IMR-90 (cell line): ENCODE results near the gene NKAIN2. TPM values are rescaled to one million over a fixed set of nuclear protein-coding genes. Genes with fewer than 3 reads are reported as not detected.

Source experiments
- ATAC-seq: fragments of 200-7000 bp; cut with Tn5 transposase; 2 replicates; pipeline ENCODE4 v1.9.1; 2020; ENCODE audit warnings: low read depth, mild to moderate bottlenecking, moderate library complexity
- BruUV-seq: library from RNA; stranded (reverse); fragments of 400-500 nt; replicated peaks from 2 replicates; lab custom pipeline; 2021; lab: Mats Ljungman, UMichigan
- CTCF ChIA-PET: fragments of 300-600 bp; formaldehyde crosslinking; extraction: SDS; loops from one replicate; lab custom pipeline; 2021; ENCODE audit warnings: antibody characterized with exemption; lab: Yijun Ruan, JAX
- POLR2A ChIA-PET: fragments of 300-600 bp; sonication (Branson Sonifier 250); formaldehyde crosslinking; loops from one replicate; lab custom pipeline; 2022; ENCODE audit warnings: antibody characterized with exemption; ENCODE audit not compliant: unreplicated experiment; lab: Charles Lee
- DNase-seq: peaks from one replicate; pipeline ENCODE4 v3.0.0; 2013
- H2AFZ ChIP-seq: replicated peaks from 2 replicates; pipeline ENCODE3; 2013; ENCODE audit warnings: low read length, mild to moderate bottlenecking; ENCODE audit not compliant: poor library complexity
- H2AK5ac ChIP-seq: 2 replicates; pipeline ENCODE4 v1.6.1; 2013; ENCODE audit warnings: low read depth, low read length, inconsistent platforms
- H2AK9ac ChIP-seq: replicated peaks from 2 replicates; pipeline ENCODE3; 2013; ENCODE audit warnings: mild to moderate bottlenecking, low read depth, low read length, moderate library complexity; ENCODE audit not compliant: poor library complexity
- H2BK120ac ChIP-seq: 2 replicates; pipeline ENCODE4 v1.6.1; 2013; ENCODE audit warnings: low read depth, low read length, inconsistent platforms
- H2BK15ac ChIP-seq: 3 replicates; pipeline ENCODE4 v1.6.1; 2013; ENCODE audit warnings: low read depth, low read length, inconsistent platforms
- H2BK20ac ChIP-seq: 2 replicates; pipeline ENCODE4 v1.6.1; 2013; ENCODE audit warnings: low read depth, mild to moderate bottlenecking, inconsistent platforms, low read length, moderate library complexity
- H2BK5ac ChIP-seq: 2 replicates; pipeline ENCODE4 v1.6.1; 2013; ENCODE audit warnings: mild to moderate bottlenecking, low read depth, low read length, inconsistent platforms; ENCODE audit not compliant: poor library complexity, severe bottlenecking
- H3K14ac ChIP-seq: replicated peaks from 2 replicates; pipeline ENCODE4 v1.6.1; 2013; ENCODE audit warnings: low read depth, low read length, inconsistent platforms
- H3K18ac ChIP-seq: 2 replicates; pipeline ENCODE4 v1.6.1; 2013; ENCODE audit warnings: low read depth, low read length, control low read depth
- H3K23ac ChIP-seq: 2 replicates; pipeline ENCODE4 v1.6.1; 2013; ENCODE audit warnings: low read depth, low read length, inconsistent platforms
- H3K27ac ChIP-seq: 2 replicates; pipeline ENCODE4 v1.5.1; 2013; ENCODE audit warnings: mild to moderate bottlenecking, control low read depth, low read length; ENCODE audit not compliant: insufficient read depth
- H3K27me3 ChIP-seq: 2 replicates; pipeline ENCODE4 v1.6.1; 2013; ENCODE audit warnings: low read length; ENCODE audit not compliant: control insufficient read depth, insufficient read depth
- H3K36me3 ChIP-seq: 2 replicates; pipeline ENCODE4 v1.6.1; 2013; ENCODE audit warnings: low read length, mixed read lengths; ENCODE audit not compliant: control insufficient read depth, insufficient read depth
- H3K4ac ChIP-seq: 2 replicates; pipeline ENCODE4 v1.6.1; 2013; ENCODE audit warnings: low read depth, low read length, inconsistent platforms
- H3K4me1 ChIP-seq: 2 replicates; pipeline ENCODE4 v1.6.1; 2013; ENCODE audit warnings: low read length, mixed read lengths; ENCODE audit not compliant: control insufficient read depth, insufficient read depth
- H3K4me2 ChIP-seq: 2 replicates; pipeline ENCODE4 v1.6.1; 2013; ENCODE audit warnings: low read depth, mild to moderate bottlenecking, control low read depth, low read length, moderate library complexity
- H3K4me3 ChIP-seq: 2 replicates; pipeline ENCODE4 v1.5.1; 2013; ENCODE audit warnings: low read depth, mild to moderate bottlenecking, control low read depth, low read length, moderate library complexity; ENCODE audit not compliant: insufficient read depth
- H3K56ac ChIP-seq: 2 replicates; pipeline ENCODE4 v1.6.1; 2013; ENCODE audit warnings: low read length, inconsistent platforms; ENCODE audit not compliant: insufficient read depth; ENCODE audit errors: extremely low read depth
- H3K79me1 ChIP-seq, 2 experiments: 2 replicates each; pipeline ENCODE4 v1.6.1; 2013; ENCODE audit warnings: low read length in 2 of 2, inconsistent platforms in 1 of 2, low read depth in 1 of 2
- H3K9ac ChIP-seq: 2 replicates; pipeline ENCODE4 v1.6.1; 2013; ENCODE audit warnings: low read depth, low read length, control low read depth
- H3K9me1 ChIP-seq: 2 replicates; pipeline ENCODE4 v1.6.1; 2013; ENCODE audit warnings: low read length, inconsistent platforms; ENCODE audit not compliant: insufficient read depth
- H3K9me3 ChIP-seq: 2 replicates; pipeline ENCODE4 v1.6.1; 2013; ENCODE audit warnings: low read length; ENCODE audit not compliant: control insufficient read depth, insufficient read depth
- H4K20me1 ChIP-seq: 2 replicates; pipeline ENCODE4 v1.6.1; 2013; ENCODE audit warnings: low read length, inconsistent platforms; ENCODE audit not compliant: insufficient read depth
- H4K5ac ChIP-seq: 2 replicates; pipeline ENCODE4 v1.6.1; 2013; ENCODE audit warnings: mild to moderate bottlenecking, low read depth, low read length, control low read depth
- H4K8ac ChIP-seq, 2 experiments: 2 replicates each; pipeline ENCODE4 v1.6.1; 2013; ENCODE audit warnings: low read depth in 2 of 2, low read length in 2 of 2, control low read depth in 1 of 2, inconsistent platforms in 1 of 2
- H4K91ac ChIP-seq: 2 replicates; pipeline ENCODE4 v1.6.1; 2013; ENCODE audit warnings: low read depth, low read length, inconsistent platforms; ENCODE audit not compliant: insufficient read depth
- FOS ChIP-seq: fragments of 150-350 bp; IDR thresholded peaks from 2 replicates; pipeline ENCODE4 v1.6.1; 2016; ENCODE audit warnings: low read depth, low read length
- RCOR1 ChIP-seq: IDR thresholded peaks from 2 replicates; pipeline ENCODE4 v1.6.1; 2012; ENCODE audit warnings: mild to moderate bottlenecking, low read length, improper control_type of control experiment; ENCODE audit not compliant: insufficient replicate concordance
- WGBS, 2 experiments: methylation state at CpG; one replicate each; pipeline versions ENCODE4 v1.1.5 to v1.1.7; 2013; ENCODE audit warnings: missing lambda C conversion rate in 2 of 2; ENCODE audit not compliant: insufficient read length in 1 of 2; ENCODE audit errors: extremely low coverage in 2 of 2; 5-methylcytosine and 5-hydroxymethylcytosine counted together
- dilution Hi-C: fragments of 300-500 bp; cut with HindIII; formaldehyde crosslinking; loops from one replicate; pipeline ENCODE4 v1.14.3; 2018; ENCODE audit warnings: low sequenced_read_pairs; ENCODE audit not compliant: unreplicated experiment
- in situ Hi-C: fragments of 300-500 bp; cut with MboI; formaldehyde crosslinking; loops from 3 replicates; pipeline ENCODE4 v1.14.3; 2019; ENCODE audit warnings: low sequenced_read_pairs, inconsistent platforms, mixed read lengths
- intact Hi-C: fragments of 100-400 bp; cut with micrococcal nuclease; formaldehyde crosslinking; loops from 2 replicates; pipeline ENCODE4 v1.10.0; 2022
- polyA plus RNA-seq, 3 experiments: library from polyadenylated mRNA; depleted of rRNA; stranded (reverse); fragments of >200 nt; gene quantifications; 2 replicates each; pipeline ENCODE4 v1.2.3, GENCODE V29; 2012; ENCODE audit warnings: low replicate concordance in 1 of 3
- total RNA-seq: library from RNA; depleted of rRNA; stranded (reverse); fragments of >200 nt; gene quantifications from 2 replicates; pipeline ENCODE4 v1.2.3, GENCODE V29; 2012

Gene NKAIN2
- total and polyA plus RNA-seq, 2 of the 4 experiments (the other 2 are of a cell fraction): not detected

- Histone ChIP-seq H2AFZ (no peak overlapping the region), H2BK5ac (no peak overlapping the region), H3K79me1 (no peaks in the 10 kb centered on the region), H3K27me3 (no peaks in the 10 kb centered on the region), H4K5ac (no peak overlapping the region), H4K91ac (no peak overlapping the region), H3K9me1 (no peaks in the 10 kb centered on the region), H2BK120ac (no peak overlapping the region), H3K18ac (no peak overlapping the region), H3K23ac (no peak overlapping the region), H3K4me3 (no peak overlapping the region), H2BK15ac (no peak overlapping the region), H3K9ac (no peak overlapping the region), H3K4ac (no peak overlapping the region), H3K36me3 (no peaks in the 10 kb centered on the region), H4K20me1 (no peaks in the 10 kb centered on the region), H2AK5ac (no peak overlapping the region), H3K14ac (no peak overlapping the region), H3K4me1 (no peaks in the 10 kb centered on the region), H3K4me2 (no peak overlapping the region), H4K8ac (no peak overlapping the region), H3K56ac (no peak overlapping the region), H3K9me3 (no peaks in the 10 kb centered on the region), H2BK20ac (no peak overlapping the region), H2AK9ac (no peak overlapping the region), H3K27ac (no peak overlapping the region)
- ChIA-PET CTCF (interaction anchor here (0.7 kb wide), 1 partner anchor 12 kb away, joined by 3 read pairs; no protein-coding TSS in a partner anchor), POLR2A (no interaction called here)
- dilution Hi-C loops: no loop called here
- WGBS, 2 experiments: 60% methylated on average over 1 of the region's 6 CpGs; no CpG with 5 or more reads in 1 of the 2 experiments
- intact Hi-C loops: no loop called here
- BruUV-seq: no TSS peak
- ATAC-seq (no peak), DNase-seq (no peak)
- no peak for TF ChIP-seq RCOR1
- TF ChIP-seq FOS: no peak
- in situ Hi-C loops: no loop called here
These were observed 270.3 kb downstream of the NKAIN2 start for GRCh38 chr6:124073820-124074587.
